ENCODE results near the gene RER1.

The RER1 gene

DNA sequence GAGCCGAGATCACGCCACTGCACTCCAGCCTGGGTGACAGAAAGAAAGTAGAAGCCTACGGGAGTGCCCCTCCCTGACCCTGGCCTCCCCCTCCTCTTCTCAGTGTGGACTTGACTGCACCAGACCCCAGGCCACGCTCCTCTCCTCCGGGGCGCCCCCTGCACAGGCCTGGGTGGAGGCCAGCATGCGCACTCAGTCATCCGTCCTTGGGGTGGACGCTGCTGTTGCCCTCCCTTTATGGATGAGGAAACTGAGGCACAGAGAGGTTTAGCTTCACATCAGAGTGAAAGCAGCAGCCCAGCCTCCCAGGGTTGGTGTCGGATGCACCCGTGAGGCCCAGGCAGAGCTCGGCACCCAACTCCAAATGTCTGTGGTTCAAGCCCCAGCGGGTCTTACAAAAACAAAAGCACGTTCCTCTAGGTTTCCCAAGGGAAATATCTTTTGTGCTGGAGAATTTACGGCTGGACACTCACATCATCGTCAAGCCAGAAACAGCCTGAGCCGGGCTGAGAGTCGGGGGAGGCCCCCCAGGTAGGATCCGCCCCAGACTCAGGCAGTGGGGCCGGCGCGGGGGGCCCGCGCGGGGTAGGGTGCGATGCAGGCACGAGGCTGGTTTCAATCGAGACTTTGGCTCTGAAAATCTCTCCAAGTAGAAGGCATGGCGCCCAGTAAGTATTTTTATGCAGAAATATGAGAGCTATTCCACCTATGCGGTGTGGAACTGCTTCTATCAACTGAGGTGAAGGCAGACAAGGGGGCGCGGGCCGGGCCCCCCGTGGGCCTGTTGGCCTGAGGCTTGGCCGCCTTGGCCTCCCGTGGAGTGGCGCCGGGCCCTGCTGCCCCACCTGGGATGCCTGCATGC lies 36.9 kb upstream of the RER1 start:
- in situ Hi-C loops (cut with HindIII; ENCODE audit: low sequenced_read_pairs) = no loop called here
- DNase-seq (ENCODE audit: low read depth, low spot score) = no peak
- TF ChIP-seq, protein P1, sequence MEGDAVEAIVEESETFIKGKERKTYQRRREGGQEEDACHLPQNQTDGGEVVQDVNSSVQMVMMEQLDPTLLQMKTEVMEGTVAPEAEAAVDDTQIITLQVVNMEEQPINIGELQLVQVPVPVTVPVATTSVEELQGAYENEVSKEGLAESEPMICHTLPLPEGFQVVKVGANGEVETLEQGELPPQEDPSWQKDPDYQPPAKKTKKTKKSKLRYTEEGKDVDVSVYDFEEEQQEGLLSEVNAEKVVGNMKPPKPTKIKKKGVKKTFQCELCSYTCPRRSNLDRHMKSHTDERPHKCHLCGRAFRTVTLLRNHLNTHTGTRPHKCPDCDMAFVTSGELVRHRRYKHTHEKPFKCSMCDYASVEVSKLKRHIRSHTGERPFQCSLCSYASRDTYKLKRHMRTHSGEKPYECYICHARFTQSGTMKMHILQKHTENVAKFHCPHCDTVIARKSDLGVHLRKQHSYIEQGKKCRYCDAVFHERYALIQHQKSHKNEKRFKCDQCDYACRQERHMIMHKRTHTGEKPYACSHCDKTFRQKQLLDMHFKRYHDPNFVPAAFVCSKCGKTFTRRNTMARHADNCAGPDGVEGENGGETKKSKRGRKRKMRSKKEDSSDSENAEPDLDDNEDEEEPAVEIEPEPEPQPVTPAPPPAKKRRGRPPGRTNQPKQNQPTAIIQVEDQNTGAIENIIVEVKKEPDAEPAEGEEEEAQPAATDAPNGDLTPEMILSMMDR (IDR thresholded peaks at IDR 0.05; ENCODE audit: low read depth, low read length) = no peak
- no peak overlapping the region for H3K4me3 ChIP-seq (ENCODE audit: low read depth, low read length)

DNA sequence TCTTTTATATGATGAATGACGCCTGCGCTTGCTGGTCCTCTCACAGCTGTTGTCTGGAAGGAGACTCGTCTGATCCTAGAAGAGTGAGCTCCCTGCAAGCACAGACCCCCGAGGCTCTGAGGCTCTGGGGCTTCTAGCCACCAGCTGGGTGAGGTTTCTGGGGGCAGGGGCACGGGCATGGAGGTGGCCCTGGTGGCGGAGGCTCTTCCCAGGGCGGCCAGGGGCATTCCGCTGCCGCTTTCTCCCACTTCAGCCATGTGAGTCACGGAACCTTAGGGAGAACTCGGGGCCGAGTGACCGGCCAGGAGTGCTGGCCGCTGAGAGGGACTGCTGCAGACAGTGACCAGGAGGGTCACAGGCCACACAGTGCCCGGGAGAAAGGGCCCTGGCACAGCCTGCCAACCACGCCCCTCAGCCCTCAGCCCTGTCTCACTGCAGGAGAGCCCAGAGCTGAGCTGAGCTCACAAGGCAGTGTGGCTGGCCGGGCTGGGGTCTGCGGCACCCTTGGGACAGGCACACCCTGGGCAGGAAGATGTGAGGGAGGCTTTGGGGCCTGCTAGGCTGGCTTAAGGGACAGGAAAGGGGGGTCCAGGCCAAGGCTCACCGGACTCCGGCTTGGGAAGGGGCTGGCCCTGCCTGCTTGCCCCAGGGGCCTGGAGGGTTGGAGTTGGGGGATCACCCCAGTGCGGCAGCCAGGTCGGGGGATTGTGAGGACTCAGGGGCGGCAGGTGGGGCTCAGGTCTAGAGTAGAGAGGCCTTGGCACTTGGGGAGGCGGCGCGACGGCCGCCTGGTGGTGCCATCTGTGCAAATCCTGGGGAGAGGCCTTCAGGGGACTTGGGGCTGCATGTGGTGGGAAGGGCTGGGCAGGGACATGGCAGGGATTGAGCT lies 36.0 kb upstream of the RER1 start:
- TF ChIP-seq, protein P1 (IDR thresholded peaks at IDR 0.05; ENCODE audit: low read depth, low read length) = no peak
- in situ Hi-C loops (cut with HindIII; ENCODE audit: low sequenced_read_pairs) = no loop called here
- no peak overlapping the region for H3K4me3 ChIP-seq (ENCODE audit: low read depth, low read length)
- DNase-seq (ENCODE audit: low read depth, low spot score) = no peak

DNA sequence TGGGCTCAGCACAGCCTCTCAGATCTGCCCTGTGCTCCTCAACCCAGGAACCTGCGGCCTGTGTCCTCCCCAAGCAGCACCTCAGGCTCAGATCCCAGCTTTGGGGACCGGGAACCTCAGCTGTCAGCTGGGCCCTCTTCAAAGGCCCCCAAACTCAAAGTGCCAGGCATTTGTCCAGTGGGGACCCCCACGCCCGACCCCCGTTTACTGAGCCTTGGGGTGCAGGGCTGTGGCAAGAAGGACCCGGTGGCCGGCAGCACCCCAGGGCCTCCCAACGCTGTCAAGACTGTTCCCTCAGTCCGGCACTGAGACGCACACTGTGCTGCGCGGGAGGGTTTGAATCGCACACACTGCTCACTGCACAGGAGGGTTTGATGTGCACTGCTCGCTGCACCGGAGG lies 35.2 kb upstream of the RER1 start:
- TF ChIP-seq, protein P1 (IDR thresholded peaks at IDR 0.05; ENCODE audit: low read depth, low read length) = no peak

DNA sequence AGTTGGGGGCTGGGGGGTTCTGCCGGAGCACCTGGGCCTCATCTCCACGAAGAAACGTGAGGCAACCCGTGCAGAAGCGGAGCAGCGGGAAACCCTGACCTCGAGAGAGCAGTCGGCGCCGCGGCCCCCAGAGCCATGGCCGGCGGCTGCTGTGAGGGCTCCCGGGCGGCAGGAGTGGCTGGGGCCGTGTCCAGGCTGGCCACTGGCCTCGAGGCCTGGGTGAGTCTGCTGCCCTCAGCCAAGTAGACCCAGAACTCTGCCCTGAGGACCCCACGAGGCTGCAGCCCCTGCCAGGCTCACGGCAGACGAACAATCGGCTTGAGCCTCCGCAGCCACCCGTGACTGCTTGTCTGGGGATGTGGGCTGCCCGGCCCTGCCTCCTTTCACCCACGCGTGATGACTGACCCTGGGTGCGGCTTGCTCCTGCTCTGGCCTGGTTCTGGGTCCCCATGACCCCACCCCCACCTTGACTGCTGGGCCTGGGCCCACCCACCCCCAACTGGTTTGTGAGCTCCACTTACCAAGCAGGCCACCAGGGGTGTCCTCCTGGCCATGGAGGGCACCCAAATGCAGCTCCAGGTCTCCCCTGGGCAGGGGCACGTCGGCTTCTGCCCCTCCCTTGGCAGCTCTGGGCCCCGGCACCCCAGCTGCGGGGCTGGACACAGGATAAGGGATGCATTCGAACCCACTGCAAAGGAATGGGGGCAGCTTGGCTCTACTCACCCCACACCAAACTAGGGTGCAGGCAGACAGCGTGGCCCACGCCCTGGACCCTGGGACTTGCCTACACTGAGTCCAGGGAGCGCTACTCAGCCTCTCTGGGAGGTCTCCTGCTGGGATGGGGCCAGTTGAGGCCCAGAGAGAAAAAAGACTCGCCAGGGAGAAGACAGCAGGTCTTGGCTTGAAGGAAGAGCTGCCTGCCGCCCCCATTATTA lies 34.5 kb upstream of the RER1 start:
- no peak overlapping the region for H3K4me3 ChIP-seq (ENCODE audit: low read depth, low read length)
- in situ Hi-C loops (cut with HindIII; ENCODE audit: low sequenced_read_pairs) = no loop called here
- TF ChIP-seq, protein P1 (IDR thresholded peaks at IDR 0.05; ENCODE audit: low read depth, low read length) = no peak
- no peak for DNase-seq (ENCODE audit: low read depth, low spot score)

More for the DNA sequence above, 35.2 kb upstream of the RER1 start:
- DNase-seq (ENCODE audit: low read depth, low spot score) = no peak
- in situ Hi-C loops (cut with HindIII; ENCODE audit: low sequenced_read_pairs) = no loop called here
- H3K4me3 ChIP-seq (ENCODE audit: low read depth, low read length) = no peak overlapping the region

DNA sequence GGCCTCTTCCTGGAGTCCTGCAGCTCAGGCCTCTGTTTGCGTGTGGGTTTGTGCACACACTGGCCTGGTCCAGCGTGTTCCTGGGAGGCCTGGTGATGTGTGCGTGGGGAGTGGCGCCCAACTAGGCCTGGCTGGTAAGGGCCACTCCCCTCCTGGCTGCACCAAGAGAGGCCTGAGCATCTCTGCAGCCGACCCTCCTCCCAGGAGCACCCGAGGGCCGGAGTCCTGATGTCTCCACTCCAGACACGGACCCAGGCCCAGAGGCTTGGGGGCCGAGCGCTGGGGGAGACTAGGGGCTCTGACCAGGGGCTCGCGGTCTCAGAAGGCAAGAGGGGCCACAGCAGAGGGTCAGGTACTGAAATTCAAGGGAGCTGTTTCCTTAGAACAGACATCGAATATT lies 33.6 kb upstream of the RER1 start:
- in situ Hi-C loops (cut with HindIII; ENCODE audit: low sequenced_read_pairs) = no loop called here
- DNase-seq (ENCODE audit: low read depth, low spot score) = no peak
- no peak overlapping the region for H3K4me3 ChIP-seq (ENCODE audit: low read depth, low read length)
- TF ChIP-seq, protein P1 (IDR thresholded peaks at IDR 0.05; ENCODE audit: low read depth, low read length) = no peak

All from astrocyte of the spinal cord (primary cell).